Neural progenitor cell (in vitro differentiated cells): ENCODE measurements around the gene TBCB. TPM values are rescaled to one million over a fixed set of nuclear protein-coding genes. Genes with fewer than 3 reads are reported as not detected.
A peak's percentile ranks its signal among the peaks of the same experiment; 100 is the strongest.
"Not testable (repeated sequence)": the region's sequence is repeated elsewhere in the genome, so short reads cannot be mapped to it uniquely, and the experiment has no call there.

Experiments
- DNase-seq: peaks from one replicate; pipeline ENCODE4 v3.0.0-alpha.2; 2016; ENCODE audit warnings: low spot score
- H2AFZ ChIP-seq: fragments of 200-600 bp; sonication (generic); replicated peaks from 2 replicates; pipeline ENCODE4 v1.6.1; 2016; ENCODE audit warnings: antibody characterized with exemption
- H3F3A ChIP-seq: fragments of 200-600 bp; sonication (generic); 2 replicates; pipeline ENCODE4 v1.6.1; 2016; ENCODE audit warnings: antibody characterized with exemption, low read depth
- H3K27ac ChIP-seq: fragments of 200-600 bp; sonication (generic); 2 replicates; pipeline ENCODE4 v1.5.1; 2016; ENCODE audit warnings: mild to moderate bottlenecking
- H3K27me3 ChIP-seq: fragments of 200-600 bp; sonication (generic); 2 replicates; pipeline ENCODE4 v1.6.1; 2016; ENCODE audit warnings: mild to moderate bottlenecking, moderate library complexity
- H3K36me3 ChIP-seq: fragments of 200-600 bp; sonication (generic); 2 replicates; pipeline ENCODE4 v1.5.1; 2016
- H3K4me1 ChIP-seq: fragments of 200-600 bp; sonication (generic); 2 replicates; pipeline ENCODE4 v1.6.1; 2016; ENCODE audit warnings: mixed run types
- H3K4me2 ChIP-seq: fragments of 200-600 bp; sonication (generic); 2 replicates; pipeline ENCODE4 v1.6.1; 2016
- H3K4me3 ChIP-seq: fragments of 200-600 bp; sonication (generic); 2 replicates; pipeline ENCODE4 v1.5.1; 2016
- H3K79me2 ChIP-seq: fragments of 200-600 bp; sonication (generic); 2 replicates; pipeline ENCODE4 v1.6.1; 2016; ENCODE audit warnings: low read depth
- H3K9ac ChIP-seq: fragments of 200-600 bp; sonication (generic); 2 replicates; pipeline ENCODE4 v1.6.1; 2016
- H3K9me3 ChIP-seq: fragments of 200-600 bp; sonication (generic); 2 replicates; pipeline ENCODE4 v1.5.1; 2016; ENCODE audit warnings: low read depth
- H4K20me1 ChIP-seq: fragments of 200-600 bp; sonication (generic); 2 replicates; pipeline ENCODE4 v1.6.1; 2016; ENCODE audit warnings: low read depth
- H3K27ac Mint-ChIP-seq: 3 replicates; pipeline ENCODE4 v1.8.0; 2021; ENCODE audit warnings: mixed read lengths
- H3K27me3 Mint-ChIP-seq: 2 replicates; pipeline ENCODE4 v1.8.0; 2022; ENCODE audit warnings: low read depth, mild to moderate bottlenecking, inconsistent platforms, moderate library complexity, mixed read lengths; ENCODE audit not compliant: insufficient read depth
- H3K36me3 Mint-ChIP-seq: 3 replicates; pipeline ENCODE4 v1.8.0; 2021; ENCODE audit warnings: mixed read lengths
- H3K4me1 Mint-ChIP-seq: 3 replicates; pipeline ENCODE4 v1.8.0; 2021; ENCODE audit warnings: mixed read lengths
- H3K4me3 Mint-ChIP-seq: 3 replicates; pipeline ENCODE4 v1.8.0; 2021; ENCODE audit warnings: mild to moderate bottlenecking, moderate library complexity, mixed read lengths
- H3K9me3 Mint-ChIP-seq: 3 replicates; pipeline ENCODE4 v1.8.0; 2020; ENCODE audit warnings: mixed read lengths
- CTCF ChIP-seq: fragments of 200-600 bp; sonication (generic); IDR thresholded peaks from 2 replicates; pipeline ENCODE4 v1.5.1; 2017; ENCODE audit warnings: antibody characterized with exemption, mild to moderate bottlenecking
- EZH2 ChIP-seq: fragments of 200-600 bp; sonication (generic); IDR thresholded peaks from 2 replicates; pipeline ENCODE4 v1.6.1; 2017; ENCODE audit warnings: antibody characterized with exemption, mild to moderate bottlenecking, moderate library complexity
- EZH2phosphoT487 ChIP-seq: fragments of 200-600 bp; sonication (generic); IDR thresholded peaks from 2 replicates; pipeline ENCODE4 v1.6.1; 2017; ENCODE audit warnings: antibody characterized with exemption
- total RNA-seq: library from RNA; depleted of rRNA; stranded (reverse); fragments of >200 nt; gene quantifications from 2 replicates; pipeline ENCODE4 v1.2.3, GENCODE V29; 2015; ENCODE audit warnings: low replicate concordance

TBCB gene
- total RNA-seq = 166 and 250 TPM in 2 replicates

- Histone ChIP-seq H3F3A (peaks cover 33% of the 10 kb centered on the region), H3K4me1 (peaks cover 30% of the 10 kb centered on the region), H2AFZ (peak within 1 kb of the TSS; percentile 81), H4K20me1 (peaks cover 23% of the 10 kb centered on the region), H3K27me3 (no peaks in the 10 kb centered on the region), H3K4me3 (peak within 1 kb of the TSS; percentile 85), H3K9me3 (no peaks in the 10 kb centered on the region), H3K9ac (peak within 1 kb of the TSS; percentile 45), H3K27ac (no peak within 1 kb of the TSS), H3K4me2 (peak within 1 kb of the TSS; percentile 97), H3K79me2 (peaks cover 29% of the 10 kb centered on the region), H3K36me3 (no peaks in the 10 kb centered on the region)
- peaks cover 23% of the 10 kb centered on the region for H3K4me1 Mint-ChIP-seq
- TF ChIP-seq EZH2 (no peak), CTCF (no peak), EZH2phosphoT487 (no peak)
- peaks cover 11% of the 10 kb centered on the region for H3K36me3 Mint-ChIP-seq
- peaks cover 13% of the 10 kb centered on the region for H3K27me3 Mint-ChIP-seq
- no peaks in the 10 kb centered on the region for H3K9me3 Mint-ChIP-seq
- H3K27ac Mint-ChIP-seq = peak within 1 kb of the TSS; percentile 92
- peak within 1 kb of the TSS; percentile 96 for H3K4me3 Mint-ChIP-seq
- peak; percentile 86 for DNase-seq
These were observed at the start of gene TBCB for GRCh38 chr19:36115453-36116343. TSS of gene TBCB (plus strand) at chr19:36115468. CDS start at chr19:36115561, 93 bp downstream.

- Histone ChIP-seq H3K79me2 (no peaks in the 10 kb centered on the region), H3K4me2 (no peak overlapping the region), H3K4me1 (no peaks in the 10 kb centered on the region), H2AFZ (no peak overlapping the region), H3K9me3 (no peaks in the 10 kb centered on the region), H4K20me1 (no peaks in the 10 kb centered on the region), H3K36me3 (peaks cover 6% of the 10 kb centered on the region), H3K9ac (no peak overlapping the region), H3K27ac (no peak overlapping the region), H3K27me3 (no peaks in the 10 kb centered on the region), H3F3A (no peaks in the 10 kb centered on the region), H3K4me3 (no peak overlapping the region)
- Mint-ChIP-seq H3K27ac (no peak overlapping the region), H3K4me3 (no peak overlapping the region), H3K9me3 (peaks cover 2% of the 10 kb centered on the region), H3K4me1 (no peaks in the 10 kb centered on the region), H3K36me3 (peaks cover 38% of the 10 kb centered on the region), H3K27me3 (no peaks in the 10 kb centered on the region)
- no peak for TF ChIP-seq EZH2
- TF ChIP-seq EZH2phosphoT487 = no peak
- TF ChIP-seq CTCF = no peak
- DNase-seq = no peak
These were observed 47.6 kb upstream of the TBCB start for GRCh38 chr19:36067681-36068080.

- not testable (repeated sequence) for H3K4me2 ChIP-seq, H3K27ac Mint-ChIP-seq, H3K4me1 Mint-ChIP-seq, H3K36me3 ChIP-seq, H2AFZ ChIP-seq, H3K4me3 Mint-ChIP-seq, H3K27ac ChIP-seq, H3K27me3 ChIP-seq, H3K79me2 ChIP-seq, DNase-seq, H3K27me3 Mint-ChIP-seq, H3F3A ChIP-seq, H3K9ac ChIP-seq, H3K9me3 ChIP-seq, H3K4me3 ChIP-seq, H4K20me1 ChIP-seq, H3K9me3 Mint-ChIP-seq, H3K4me1 ChIP-seq
- H3K36me3 Mint-ChIP-seq = peaks cover 37% of the 10 kb centered on the region
These were observed 46.3 kb upstream of the TBCB start for GRCh38 chr19:36068810-36069499.
